ENCODE results near the gene MYO16. TPM values are rescaled to one million over a fixed set of nuclear protein-coding genes. Genes with fewer than 3 reads are reported as not detected.

The MYO16 gene
- total RNA-seq, 1 experiment from 2014 or later: 0.36 TPM

GRCh38 chr13:108807841-108808240, 178.4 kb downstream of the MYO16 start:
- Histone ChIP-seq H3K27me3 (no peaks in the 10 kb centered on the region), H3K9me3 (peaks cover 3% of the 10 kb centered on the region; the same call in 1 of the 2 replicates), H3K36me3 (no peaks in the 10 kb centered on the region), H3K4me3 (no peak overlapping the region)
- DNase-seq: no peak

GRCh38 chr13:108812165-108812564, 182.8 kb downstream of the MYO16 start:
- DNase-seq: no peak
- H3K9me3 ChIP-seq: peaks cover 3% of the 10 kb centered on the region; the same call in 1 of the 2 replicates
- H3K4me3 ChIP-seq: no peak overlapping the region
- no peaks in the 10 kb centered on the region for H3K27me3 ChIP-seq
- H3K36me3 ChIP-seq: no peaks in the 10 kb centered on the region

- no peak overlapping the region for H3K4me3 ChIP-seq
- H3K27me3 ChIP-seq: no peaks in the 10 kb centered on the region
- no peaks in the 10 kb centered on the region for H3K36me3 ChIP-seq
- peaks cover 3% of the 10 kb centered on the region; the same call in 1 of the 2 replicates for H3K9me3 ChIP-seq
- DNase-seq: no peak
Measured at GRCh38 chr13:108812661-108813060, 183.2 kb downstream of the MYO16 start.

GRCh38 chr13:108813587-108814170, 184.3 kb downstream of the MYO16 start:
- H3K36me3 ChIP-seq: no peaks in the 10 kb centered on the region
- H3K27me3 ChIP-seq: no peaks in the 10 kb centered on the region
- no peak for DNase-seq
- peaks cover 3% of the 10 kb centered on the region; the same call in 1 of the 2 replicates for H3K9me3 ChIP-seq
- no peak overlapping the region for H3K4me3 ChIP-seq

DNA sequence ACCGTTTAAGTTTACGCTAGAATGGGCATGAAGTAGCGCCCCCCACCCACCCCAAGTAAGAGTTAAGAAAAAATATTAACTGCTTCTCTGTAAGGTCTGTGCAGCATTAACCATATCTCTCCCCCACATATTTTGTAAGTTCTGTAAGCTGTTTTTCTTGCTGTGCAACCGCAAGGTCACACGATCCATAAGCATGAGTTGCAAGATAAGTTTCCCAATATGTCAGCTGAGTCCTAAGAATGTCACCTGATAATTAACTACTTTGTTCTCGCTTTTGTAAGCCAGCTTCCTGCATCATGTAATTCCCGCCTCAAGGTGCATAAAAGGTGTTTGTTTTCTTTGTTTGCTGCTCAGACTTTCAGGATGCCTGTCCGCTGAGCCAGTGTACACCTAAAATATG, 187.0 kb downstream of the MYO16 start:
- no peaks in the 10 kb centered on the region for H3K27me3 ChIP-seq
- no peaks in the 10 kb centered on the region for H3K36me3 ChIP-seq
- no peaks in the 10 kb centered on the region for H3K9me3 ChIP-seq
- DNase-seq: no peak
- H3K4me3 ChIP-seq: no peak overlapping the region

- peaks cover 3% of the 10 kb centered on the region for H3K9me3 ChIP-seq
- no peak for DNase-seq
- H3K36me3 ChIP-seq: no peaks in the 10 kb centered on the region
- H3K4me3 ChIP-seq: no peak overlapping the region
- H3K27me3 ChIP-seq: no peaks in the 10 kb centered on the region
Measured at GRCh38 chr13:108827646-108828045, 198.2 kb downstream of the MYO16 start.

- no peaks in the 10 kb centered on the region for H3K27me3 ChIP-seq
- DNase-seq: no peak
- H3K4me3 ChIP-seq: no peak overlapping the region
- H3K9me3 ChIP-seq: peaks cover 3% of the 10 kb centered on the region
- no peaks in the 10 kb centered on the region for H3K36me3 ChIP-seq
Measured at GRCh38 chr13:108828086-108828815, 198.8 kb downstream of the MYO16 start.

DNA sequence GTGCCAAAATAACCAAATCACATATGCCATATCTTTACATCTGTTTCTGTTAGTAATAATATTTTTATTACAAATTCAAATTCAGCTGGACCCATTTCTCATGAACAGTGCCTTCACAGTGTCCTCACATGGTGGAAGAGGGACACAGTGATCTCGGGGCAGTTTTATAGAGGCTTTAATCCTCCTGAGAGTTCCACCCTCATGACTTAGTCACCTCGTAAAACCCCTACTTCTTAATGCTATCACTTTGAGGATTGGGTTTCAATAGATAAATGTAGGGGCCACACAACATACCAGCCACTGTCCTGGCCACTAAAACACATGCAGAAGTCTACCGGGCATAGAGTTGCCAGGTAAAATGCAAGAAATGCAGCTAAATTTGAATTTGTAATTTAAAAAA, 201.5 kb downstream of the MYO16 start:
- Histone ChIP-seq H3K36me3 (no peaks in the 10 kb centered on the region), H3K9me3 (peaks cover 5% of the 10 kb centered on the region), H3K4me3 (no peak overlapping the region), H3K27me3 (no peaks in the 10 kb centered on the region)
- DNase-seq: no peak

DNA sequence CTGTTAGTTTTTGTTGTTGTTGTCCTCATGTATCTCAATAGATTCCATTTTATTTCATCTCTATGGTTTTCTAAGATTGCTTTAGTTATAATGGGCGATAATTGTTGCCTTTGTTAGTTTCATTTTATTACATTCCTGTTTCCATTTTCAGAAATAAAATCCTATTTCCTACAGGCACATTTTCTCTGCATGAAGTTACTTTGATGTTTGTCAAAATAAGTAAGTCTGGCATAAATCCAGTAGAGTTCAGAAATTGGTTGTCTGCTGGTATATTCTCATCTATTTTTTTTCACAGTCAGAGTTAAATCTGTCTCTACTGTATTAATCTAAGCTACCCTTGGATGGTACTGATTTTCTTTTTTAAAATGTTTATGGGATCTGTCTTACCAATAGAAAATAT, 204.1 kb downstream of the MYO16 start:
- Histone ChIP-seq H3K9me3 (peaks cover 2% of the 10 kb centered on the region; the same call in 1 of the 2 replicates), H3K27me3 (no peaks in the 10 kb centered on the region), H3K4me3 (no peak overlapping the region), H3K36me3 (no peaks in the 10 kb centered on the region)
- DNase-seq: no peak

DNA sequence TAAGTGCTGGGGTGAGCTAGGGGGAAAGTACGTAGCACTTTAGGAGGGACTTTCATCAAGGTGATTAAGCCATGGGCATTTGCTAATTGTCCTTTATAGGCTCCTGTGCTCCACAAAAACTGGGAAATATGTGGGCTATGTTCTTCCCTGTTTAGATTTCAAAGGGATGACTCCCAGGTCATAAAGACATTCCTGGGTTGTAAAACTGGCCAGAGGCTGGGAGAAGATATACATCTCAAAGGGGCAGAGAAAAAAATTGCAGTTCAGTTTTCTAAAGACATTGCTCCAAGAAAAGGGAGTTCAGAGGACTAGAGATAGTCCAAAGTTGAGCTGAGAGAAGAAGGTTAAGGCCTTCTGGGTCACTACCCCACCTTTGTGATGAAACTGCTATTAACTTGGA, 204.8 kb downstream of the MYO16 start:
- H3K4me3 ChIP-seq: no peak overlapping the region
- no peaks in the 10 kb centered on the region for H3K36me3 ChIP-seq
- H3K9me3 ChIP-seq: 0 out of 2 replicates have a peak, but pooled peaks cover 2% of the 10 kb centered on the region
- DNase-seq: no peak
- no peaks in the 10 kb centered on the region for H3K27me3 ChIP-seq

GRCh38 chr13:108835083-108835482, 205.7 kb downstream of the MYO16 start:
- Histone ChIP-seq H3K36me3 (no peaks in the 10 kb centered on the region), H3K4me3 (no peak overlapping the region), H3K9me3 (0 out of 2 replicates have a peak, but pooled peaks cover 2% of the 10 kb centered on the region), H3K27me3 (no peaks in the 10 kb centered on the region)
- DNase-seq: no peak

GRCh38 chr13:108850691-108851090, 221.3 kb downstream of the MYO16 start:
- Histone ChIP-seq H3K36me3 (no peaks in the 10 kb centered on the region), H3K27me3 (no peaks in the 10 kb centered on the region), H3K9me3 (no peaks in the 10 kb centered on the region), H3K4me3 (no peak overlapping the region)
- no peak for DNase-seq

GRCh38 chr13:108851660-108852059, 222.2 kb downstream of the MYO16 start:
- H3K9me3 ChIP-seq: no peaks in the 10 kb centered on the region; the same call in 1 of the 2 replicates
- no peak for DNase-seq
- no peak overlapping the region for H3K4me3 ChIP-seq

GRCh38 chr13:108853031-108853430, 223.6 kb downstream of the MYO16 start:
- H3K27me3 ChIP-seq: no peaks in the 10 kb centered on the region
- H3K9me3 ChIP-seq: peaks cover 2% of the 10 kb centered on the region; the same call in 1 of the 2 replicates
- H3K36me3 ChIP-seq: no peaks in the 10 kb centered on the region
- no peak overlapping the region for H3K4me3 ChIP-seq
- DNase-seq: no peak

More at GRCh38 chr13:108851660-108852059, 222.2 kb downstream of the MYO16 start:
- H3K27me3 ChIP-seq: no peaks in the 10 kb centered on the region
- no peaks in the 10 kb centered on the region for H3K36me3 ChIP-seq

GRCh38 chr13:108855737-108856387, 226.5 kb downstream of the MYO16 start:
- DNase-seq: no peak
- H3K4me3 ChIP-seq: no peak overlapping the region
- H3K27me3 ChIP-seq: no peaks in the 10 kb centered on the region
- peaks cover 2% of the 10 kb centered on the region; the same call in 1 of the 2 replicates for H3K9me3 ChIP-seq
- H3K36me3 ChIP-seq: no peaks in the 10 kb centered on the region

GRCh38 chr13:108858676-108859075, 229.3 kb downstream of the MYO16 start:
- Histone ChIP-seq H3K4me3 (peak overlapping the region; percentile 31; the same call in 1 of the 2 replicates), H3K9me3 (peaks cover 2% of the 10 kb centered on the region; the same call in 1 of the 2 replicates), H3K36me3 (no peaks in the 10 kb centered on the region), H3K27me3 (no peaks in the 10 kb centered on the region)
- DNase-seq: peak; percentile 55
